Activated naive CD4-positive, alpha-beta T cell treated with anti-CD3 and anti-CD28 coated beads, Interleukin-2, amount 10 ng/mL, durations not matched to agents 7 days and 5 days (primary cell): ENCODE data around the gene MAL.
A peak's percentile ranks its signal among the peaks of the same experiment; 100 is the strongest.

Experiments
- CTCF ChIA-PET: fragments of 350-600 bp; sonication (Branson Sonifier 250); formaldehyde crosslinking; loops from one replicate; lab custom pipeline; 2021; ENCODE audit warnings: antibody characterized with exemption; lab: Charles Lee
- DNase-seq: peaks from one replicate; pipeline ENCODE4 v3.0.0-alpha.2; 2020
- H3K27ac Mint-ChIP-seq: one replicate; pipeline ENCODE4 v1.8.0; 2021; ENCODE audit warnings: mild to moderate bottlenecking, moderate library complexity, mixed read lengths
- H3K27me3 Mint-ChIP-seq: one replicate; pipeline ENCODE4 v1.8.0; 2021; ENCODE audit warnings: mild to moderate bottlenecking, mixed read lengths
- H3K36me3 Mint-ChIP-seq: one replicate; pipeline ENCODE4 v1.8.0; 2021; ENCODE audit warnings: mixed read lengths
- H3K4me1 Mint-ChIP-seq: one replicate; pipeline ENCODE4 v1.8.0; 2021; ENCODE audit warnings: mixed read lengths
- H3K4me3 Mint-ChIP-seq: one replicate; pipeline ENCODE4 v1.8.0; 2021; ENCODE audit warnings: mild to moderate bottlenecking, moderate library complexity, mixed read lengths
- H3K9me3 Mint-ChIP-seq: one replicate; pipeline ENCODE4 v1.8.0; 2021; ENCODE audit warnings: mixed read lengths

The MAL gene

GRCh38 chr2:95068256-95068655 lies 42.7 kb downstream of the MAL start:
- CTCF ChIA-PET: interaction anchor here (0.8 to 1.3 kb wide), 3 partner anchors 8 to 46 kb away, joined by 3 to 6 read pairs (median 3); no protein-coding TSS in a partner anchor
- Mint-ChIP-seq H3K9me3 (no peaks in the 10 kb centered on the region), H3K4me3 (no peak overlapping the region), H3K36me3 (peaks cover 16% of the 10 kb centered on the region), H3K4me1 (peaks cover 29% of the 10 kb centered on the region), H3K27me3 (no peaks in the 10 kb centered on the region), H3K27ac (no peak overlapping the region)
- DNase-seq: no peak

- CTCF ChIA-PET: interaction anchor here (1.9 kb wide), 1 partner anchor 9 kb away, joined by 8 read pairs; no protein-coding TSS in a partner anchor
- Mint-ChIP-seq H3K36me3 (peaks cover 18% of the 10 kb centered on the region), H3K27me3 (peaks cover under 1% of the 10 kb centered on the region), H3K4me3 (no peak overlapping the region), H3K4me1 (peaks cover 30% of the 10 kb centered on the region), H3K9me3 (no peaks in the 10 kb centered on the region), H3K27ac (no peak overlapping the region)
- no peak for DNase-seq
Measured at GRCh38 chr2:95069465-95069864, 44.0 kb downstream of the MAL start.

GRCh38 chr2:95071856-95072255 lies 46.3 kb downstream of the MAL start:
- no peak for DNase-seq
- Mint-ChIP-seq H3K36me3 (peaks cover 36% of the 10 kb centered on the region), H3K27me3 (peaks cover 5% of the 10 kb centered on the region), H3K4me1 (peaks cover 52% of the 10 kb centered on the region), H3K27ac (peak overlapping the region; percentile 35), H3K4me3 (no peak overlapping the region), H3K9me3 (no peaks in the 10 kb centered on the region)
- CTCF ChIA-PET: interaction anchor here (10.0 kb wide), 1 partner anchor 14 kb away, joined by 205 read pairs; no protein-coding TSS in a partner anchor

- no peaks in the 10 kb centered on the region for H3K9me3 Mint-ChIP-seq
- peaks cover 5% of the 10 kb centered on the region for H3K27me3 Mint-ChIP-seq
- peak overlapping the region; percentile 35 for H3K27ac Mint-ChIP-seq
- peaks cover 58% of the 10 kb centered on the region for H3K4me1 Mint-ChIP-seq
- H3K36me3 Mint-ChIP-seq: peaks cover 36% of the 10 kb centered on the region
- DNase-seq: no peak
- CTCF ChIA-PET: interaction anchor here (0.6 to 12.7 kb wide), 3 partner anchors 15 to 49 kb away, joined by 3 to 489 read pairs (median 205); partner anchors contain the start of gene MAL
- no peak overlapping the region for H3K4me3 Mint-ChIP-seq
Measured at GRCh38 chr2:95072424-95072823, 46.9 kb downstream of the MAL start.

GRCh38 chr2:95073856-95074662 lies 48.6 kb downstream of the MAL start:
- peaks cover 5% of the 10 kb centered on the region for H3K27me3 Mint-ChIP-seq
- CTCF ChIA-PET: interaction anchor here (4.7 to 12.7 kb wide), 4 partner anchors 17 to 51 kb away, joined by 18 to 489 read pairs (median 154); partner anchors contain the start of genes MAL and MRPS5
- no peak for DNase-seq
- H3K4me3 Mint-ChIP-seq: peak overlapping the region; percentile 95
- H3K4me1 Mint-ChIP-seq: peaks cover 74% of the 10 kb centered on the region
- H3K36me3 Mint-ChIP-seq: peaks cover 35% of the 10 kb centered on the region
- H3K9me3 Mint-ChIP-seq: no peaks in the 10 kb centered on the region
- peak overlapping the region; percentile 99 for H3K27ac Mint-ChIP-seq

GRCh38 chr2:95074663-95075439 lies 49.3 kb downstream of the MAL start:
- H3K27me3 Mint-ChIP-seq: peaks cover 5% of the 10 kb centered on the region
- peaks cover 35% of the 10 kb centered on the region for H3K36me3 Mint-ChIP-seq
- H3K4me3 Mint-ChIP-seq: peak overlapping the region; percentile 95
- peak; percentile 93 for DNase-seq
- H3K9me3 Mint-ChIP-seq: no peaks in the 10 kb centered on the region
- H3K4me1 Mint-ChIP-seq: peaks cover 82% of the 10 kb centered on the region
- peak overlapping the region; percentile 99 for H3K27ac Mint-ChIP-seq
- CTCF ChIA-PET: interaction anchor here (0.8 to 12.7 kb wide), 6 partner anchors 17 to 89 kb away, joined by 3 to 489 read pairs (median 60); partner anchors contain the start of genes MAL and MRPS5

GRCh38 chr2:95075440-95076132 lies 50.1 kb downstream of the MAL start:
- no peaks in the 10 kb centered on the region for H3K9me3 Mint-ChIP-seq
- peaks cover 5% of the 10 kb centered on the region for H3K27me3 Mint-ChIP-seq
- peaks cover 87% of the 10 kb centered on the region for H3K4me1 Mint-ChIP-seq
- peak overlapping the region; percentile 99 for H3K27ac Mint-ChIP-seq
- no peak for DNase-seq
- H3K4me3 Mint-ChIP-seq: peak overlapping the region; percentile 95
- CTCF ChIA-PET: interaction anchor here (0.8 to 12.7 kb wide), 9 partner anchors 18 to 130 kb away, joined by 3 to 489 read pairs (median 6); partner anchors contain the start of genes MAL and MRPS5
- peaks cover 35% of the 10 kb centered on the region for H3K36me3 Mint-ChIP-seq

GRCh38 chr2:95076705-95077529 lies 51.4 kb downstream of the MAL start:
- peaks cover 30% of the 10 kb centered on the region for H3K36me3 Mint-ChIP-seq
- H3K27me3 Mint-ChIP-seq: peaks cover 5% of the 10 kb centered on the region
- no peaks in the 10 kb centered on the region for H3K9me3 Mint-ChIP-seq
- peak overlapping the region; percentile 99 for H3K27ac Mint-ChIP-seq
- H3K4me1 Mint-ChIP-seq: peaks cover 83% of the 10 kb centered on the region
- peak; percentile 98 for DNase-seq
- CTCF ChIA-PET: interaction anchor here (0.7 to 12.7 kb wide), 17 partner anchors 9 to 205 kb away, joined by 3 to 489 read pairs (median 3); partner anchors contain the start of genes MAL and MRPS5
- H3K4me3 Mint-ChIP-seq: peak overlapping the region; percentile 95

GRCh38 chr2:95077530-95077825 lies 52.0 kb downstream of the MAL start:
- DNase-seq: no peak
- peaks cover 5% of the 10 kb centered on the region for H3K27me3 Mint-ChIP-seq
- no peaks in the 10 kb centered on the region for H3K9me3 Mint-ChIP-seq
- CTCF ChIA-PET: interaction anchor here (1.4 to 12.7 kb wide), 6 partner anchors 20 to 91 kb away, joined by 4 to 489 read pairs (median 60); partner anchors contain the start of genes MAL and MRPS5
- H3K36me3 Mint-ChIP-seq: peaks cover 25% of the 10 kb centered on the region
- H3K4me1 Mint-ChIP-seq: peaks cover 78% of the 10 kb centered on the region
- peak overlapping the region; percentile 95 for H3K4me3 Mint-ChIP-seq
- H3K27ac Mint-ChIP-seq: peak overlapping the region; percentile 83

- H3K27me3 Mint-ChIP-seq: peaks cover 5% of the 10 kb centered on the region
- H3K4me3 Mint-ChIP-seq: peak overlapping the region; percentile 41
- no peaks in the 10 kb centered on the region for H3K9me3 Mint-ChIP-seq
- DNase-seq: no peak
- CTCF ChIA-PET: interaction anchor here (1.0 to 12.7 kb wide), 11 partner anchors 8 to 122 kb away, joined by 3 to 489 read pairs (median 13); partner anchors contain the start of genes MAL and MRPS5
- peaks cover 24% of the 10 kb centered on the region for H3K36me3 Mint-ChIP-seq
- H3K27ac Mint-ChIP-seq: peak overlapping the region; percentile 84
- peaks cover 72% of the 10 kb centered on the region for H3K4me1 Mint-ChIP-seq
Measured at GRCh38 chr2:95077861-95078603, 52.5 kb downstream of the MAL start.

GRCh38 chr2:95079199-95079683 lies 53.7 kb downstream of the MAL start:
- peaks cover 60% of the 10 kb centered on the region for H3K4me1 Mint-ChIP-seq
- peaks cover 23% of the 10 kb centered on the region for H3K36me3 Mint-ChIP-seq
- peak overlapping the region; percentile 84 for H3K27ac Mint-ChIP-seq
- H3K4me3 Mint-ChIP-seq: no peak overlapping the region
- no peaks in the 10 kb centered on the region for H3K9me3 Mint-ChIP-seq
- peaks cover 5% of the 10 kb centered on the region for H3K27me3 Mint-ChIP-seq
- CTCF ChIA-PET: interaction anchor here (0.7 to 12.7 kb wide), 22 partner anchors 10 to 123 kb away, joined by 3 to 489 read pairs (median 4); partner anchors contain the start of gene MAL
- DNase-seq: peak; percentile 41

GRCh38 chr2:95082477-95082876 lies 57.0 kb downstream of the MAL start:
- no peak for DNase-seq

More at GRCh38 chr2:95082477-95082876, 57.0 kb downstream of the MAL start:
- Mint-ChIP-seq H3K4me3 (no peak overlapping the region), H3K36me3 (peaks cover 25% of the 10 kb centered on the region), H3K9me3 (no peaks in the 10 kb centered on the region), H3K27ac (no peak overlapping the region), H3K27me3 (no peaks in the 10 kb centered on the region), H3K4me1 (peaks cover 30% of the 10 kb centered on the region)
- CTCF ChIA-PET: interaction anchor here (1.2 to 12.7 kb wide), 2 partner anchors 30 to 59 kb away, joined by 3 to 489 read pairs; partner anchors contain the start of gene MAL
